Right atrium auricular region (tissue), 2 donors: ENCODE results near the gene MCC. TPM values are rescaled to one million over a fixed set of nuclear protein-coding genes. Genes with fewer than 3 reads are reported as not detected.

Experiments
- DNase-seq: peaks from one replicate; pipeline ENCODE4 v3.0.0-alpha.2; 2019; ENCODE audit warnings: low spot score
- H3K27ac ChIP-seq, 2 donors: fragments of 200-600 bp; sonication (generic); 1 replicate in 1 of 2; 2 replicates in 1 of 2; pipeline ENCODE4 v1.5.1; 2016 to 2019
- H3K27me3 ChIP-seq, 2 donors: fragments of 200-600 bp; sonication (generic); one replicate each; pipeline versions ENCODE4 v1.5.1 to v1.6.0; 2017 to 2019
- H3K36me3 ChIP-seq: fragments of 200-600 bp; sonication (generic); one replicate; pipeline ENCODE4 v1.5.1; 2016
- H3K4me1 ChIP-seq, 2 donors: fragments of 200-600 bp; sonication (generic); one replicate each; pipeline versions ENCODE4 v1.5.1 to v1.6.0; 2017 to 2019
- H3K4me3 ChIP-seq, 2 donors: fragments of 200-600 bp; sonication (generic); 1 replicate in 1 of 2; 2 replicates in 1 of 2; pipeline ENCODE4 v1.5.1; 2017 to 2019; ENCODE audit warnings: mild to moderate bottlenecking in 1 of 2, moderate library complexity in 1 of 2
- H3K9me3 ChIP-seq, 2 donors: fragments of 200-600 bp; sonication (generic); one replicate each; pipeline ENCODE4 v1.5.1; 2019
- CTCF ChIP-seq, 2 donors: fragments of 200-600 bp; sonication (generic); IDR thresholded peaks; one replicate each; pipeline ENCODE4 v1.5.1; 2019; ENCODE audit warnings: antibody characterized with exemption in 2 of 2
- total RNA-seq, 2 donors: library from RNA; depleted of rRNA; stranded (reverse); fragments of >200 nt; gene quantifications; one replicate each; pipeline ENCODE4 v1.1.0, GENCODE V29; 2016

MCC gene
- total RNA-seq, 2 donors from 2014 or later, result 28.8 to 31.7 TPM

- Histone ChIP-seq H3K9me3 (no peaks in the 10 kb centered on the region), H3K27me3 (no peaks in the 10 kb centered on the region), H3K4me3 (no peak overlapping the region), H3K27ac (no peak overlapping the region), H3K36me3 (no peaks in the 10 kb centered on the region), H3K4me1 (peaks cover 0 to 12% of the 10 kb centered on the region in 2 donors)
- peak in 1 of 2 donors; percentile 28 for TF ChIP-seq CTCF (IDR thresholded peaks at IDR 0.05)
- DNase-seq, result no peak
Observed at GRCh38 chr5:113340537-113340936, 147.7 kb downstream of the MCC start.

- Histone ChIP-seq H3K36me3 (no peaks in the 10 kb centered on the region), H3K27me3 (no peaks in the 10 kb centered on the region), H3K4me1 (peaks cover 0 to 12% of the 10 kb centered on the region in 2 donors), H3K4me3 (no peak overlapping the region), H3K9me3 (no peaks in the 10 kb centered on the region), H3K27ac (peak overlapping the region in 1 of 2 donors; percentile 4)
- no peak for DNase-seq
- TF ChIP-seq CTCF (IDR thresholded peaks at IDR 0.05), result no peak
Observed at GRCh38 chr5:113338628-113339027, 149.6 kb downstream of the MCC start.

- no peaks in the 10 kb centered on the region for H3K9me3 ChIP-seq
Observed at GRCh38 chr5:113337515-113338415, 150.5 kb downstream of the MCC start.

GRCh38 chr5:113336975-113337374 lies 151.3 kb downstream of the MCC start:
- TF ChIP-seq CTCF (IDR thresholded peaks at IDR 0.05), result peak in 1 of 2 donors; percentile 67

More at GRCh38 chr5:113337515-113338415, 150.5 kb downstream of the MCC start:
- Histone ChIP-seq H3K27me3 (no peaks in the 10 kb centered on the region), H3K27ac (peak overlapping the region in 1 of 2 donors; percentile 4), H3K4me3 (no peak overlapping the region), H3K4me1 (peaks cover 0 to 12% of the 10 kb centered on the region in 2 donors), H3K36me3 (no peaks in the 10 kb centered on the region)
- TF ChIP-seq CTCF (IDR thresholded peaks at IDR 0.05), result no peak
- DNase-seq, result no peak

GRCh38 chr5:113333411-113333810 lies 154.8 kb downstream of the MCC start:
- TF ChIP-seq CTCF (IDR thresholded peaks at IDR 0.05), result no peak
- Histone ChIP-seq H3K27ac (no peak overlapping the region), H3K9me3 (no peaks in the 10 kb centered on the region), H3K4me1 (peaks cover 0 to 13% of the 10 kb centered on the region in 2 donors), H3K27me3 (no peaks in the 10 kb centered on the region), H3K4me3 (no peak overlapping the region), H3K36me3 (no peaks in the 10 kb centered on the region)
- DNase-seq, result no peak

More at GRCh38 chr5:113336975-113337374, 151.3 kb downstream of the MCC start:
- Histone ChIP-seq H3K27ac (no peak overlapping the region), H3K27me3 (no peaks in the 10 kb centered on the region), H3K36me3 (no peaks in the 10 kb centered on the region), H3K4me1 (peaks cover 0 to 12% of the 10 kb centered on the region in 2 donors), H3K4me3 (no peak overlapping the region), H3K9me3 (no peaks in the 10 kb centered on the region)
- peak; percentile 74 for DNase-seq
